ENCODE results near the gene TIAM2. TPM values are rescaled to one million over a fixed set of nuclear protein-coding genes. Genes with fewer than 3 reads are reported as not detected.

TIAM2 gene
- total RNA-seq, 1 donor from 2014 or later, result 21.1 TPM

GRCh38 chr6:155112757-155113156 lies 117.6 kb downstream of the TIAM2 start:
- peaks cover 52% of the 10 kb centered on the region for H3K4me1 Mint-ChIP-seq (ENCODE audit: unreplicated experiment)
- no peak for DNase-seq (ENCODE audit: low spot score)
- peak overlapping the region; percentile 52 for H3K27ac Mint-ChIP-seq (ENCODE audit: unreplicated experiment)

GRCh38 chr6:155115893-155116570 lies 120.9 kb downstream of the TIAM2 start:
- H3K36me3 Mint-ChIP-seq (ENCODE audit: low read depth, unreplicated experiment), result no peaks in the 10 kb centered on the region

More at GRCh38 chr6:155112757-155113156, 117.6 kb downstream of the TIAM2 start:
- Mint-ChIP-seq H3K36me3 (ENCODE audit: low read depth, unreplicated experiment) (no peaks in the 10 kb centered on the region), H3K27me3 (ENCODE audit: unreplicated experiment) (peaks cover 2% of the 10 kb centered on the region), H3K9me3 (ENCODE audit: unreplicated experiment) (no peaks in the 10 kb centered on the region), H3K4me3 (ENCODE audit: unreplicated experiment) (peak overlapping the region; percentile 6)
- no peak for TF ChIP-seq CTCF (IDR thresholded peaks at IDR 0.05; ENCODE audit: unreplicated experiment)

GRCh38 chr6:155116571-155116910 lies 121.4 kb downstream of the TIAM2 start:
- H3K9me3 Mint-ChIP-seq (ENCODE audit: unreplicated experiment), result no peaks in the 10 kb centered on the region
- no peaks in the 10 kb centered on the region for H3K27me3 Mint-ChIP-seq (ENCODE audit: unreplicated experiment)
- H3K4me1 Mint-ChIP-seq (ENCODE audit: unreplicated experiment), result peaks cover 33% of the 10 kb centered on the region
- DNase-seq (ENCODE audit: low spot score), result no peak
- H3K36me3 Mint-ChIP-seq (ENCODE audit: low read depth, unreplicated experiment), result no peaks in the 10 kb centered on the region
- no peak overlapping the region for H3K4me3 Mint-ChIP-seq (ENCODE audit: unreplicated experiment)
- H3K27ac Mint-ChIP-seq (ENCODE audit: unreplicated experiment), result no peak overlapping the region
- no peak for TF ChIP-seq CTCF (IDR thresholded peaks at IDR 0.05; ENCODE audit: unreplicated experiment)

More at GRCh38 chr6:155115893-155116570, 120.9 kb downstream of the TIAM2 start:
- no peak overlapping the region for H3K27ac Mint-ChIP-seq (ENCODE audit: unreplicated experiment)
- no peak for DNase-seq (ENCODE audit: low spot score)
- H3K9me3 Mint-ChIP-seq (ENCODE audit: unreplicated experiment), result no peaks in the 10 kb centered on the region
- no peaks in the 10 kb centered on the region for H3K27me3 Mint-ChIP-seq (ENCODE audit: unreplicated experiment)
- no peak overlapping the region for H3K4me3 Mint-ChIP-seq (ENCODE audit: unreplicated experiment)
- TF ChIP-seq CTCF (IDR thresholded peaks at IDR 0.05; ENCODE audit: unreplicated experiment), result no peak
- peaks cover 35% of the 10 kb centered on the region for H3K4me1 Mint-ChIP-seq (ENCODE audit: unreplicated experiment)

- no peak for DNase-seq (ENCODE audit: low spot score)
- H3K4me1 Mint-ChIP-seq (ENCODE audit: unreplicated experiment), result peaks cover 34% of the 10 kb centered on the region
These were observed 122.1 kb downstream of the TIAM2 start for GRCh38 chr6:155117256-155117655.

More at GRCh38 chr6:155117256-155117655, 122.1 kb downstream of the TIAM2 start:
- Mint-ChIP-seq H3K36me3 (ENCODE audit: low read depth, unreplicated experiment) (no peaks in the 10 kb centered on the region), H3K27ac (ENCODE audit: unreplicated experiment) (no peak overlapping the region), H3K4me3 (ENCODE audit: unreplicated experiment) (no peak overlapping the region), H3K27me3 (ENCODE audit: unreplicated experiment) (no peaks in the 10 kb centered on the region), H3K9me3 (ENCODE audit: unreplicated experiment) (no peaks in the 10 kb centered on the region)
- TF ChIP-seq CTCF (IDR thresholded peaks at IDR 0.05; ENCODE audit: unreplicated experiment), result no peak

Data from endothelial cell (in vitro differentiated cells).